Osteoblast (primary cell): ENCODE results near the gene GANC. TPM values are rescaled to one million over a fixed set of nuclear protein-coding genes. Genes with fewer than 3 reads are reported as not detected.

Experiments
- DNase-seq: peaks from one replicate; pipeline ENCODE4 v3.0.0; 2011; ENCODE audit warnings: low spot score, mixed read lengths; ENCODE audit not compliant: insufficient read length; ENCODE audit errors: missing footprints
- H2AFZ ChIP-seq: 2 replicates; pipeline ENCODE4 v1.6.0; 2011; ENCODE audit warnings: mild to moderate bottlenecking, low read length
- H3K27ac ChIP-seq: 2 replicates; pipeline ENCODE4 v1.5.1; 2011; ENCODE audit warnings: mild to moderate bottlenecking, low read depth, low read length, moderate library complexity
- H3K27me3 ChIP-seq: 2 replicates; pipeline ENCODE4 v1.6.0; 2012; ENCODE audit warnings: mild to moderate bottlenecking, control low read depth, inconsistent platforms, low read length, moderate library complexity; ENCODE audit not compliant: insufficient read depth
- H3K36me3 ChIP-seq: 2 replicates; pipeline ENCODE4 v1.5.1; 2011; ENCODE audit warnings: mild to moderate bottlenecking, low read length, control low read depth, moderate library complexity; ENCODE audit not compliant: insufficient read depth
- H3K4me1 ChIP-seq: 2 replicates; pipeline ENCODE4 v1.5.1; 2011; ENCODE audit warnings: mild to moderate bottlenecking, low read length, control low read depth, moderate library complexity; ENCODE audit not compliant: insufficient read depth
- H3K4me2 ChIP-seq: 2 replicates; pipeline ENCODE4 v1.6.0; 2011; ENCODE audit warnings: mild to moderate bottlenecking, low read length; ENCODE audit not compliant: insufficient read depth
- H3K4me3 ChIP-seq: fragments of 200-600 bp; sonication (generic); 3 replicates; pipeline ENCODE4 v1.5.1; 2012; ENCODE audit warnings: mild to moderate bottlenecking, low read length, inconsistent platforms; ENCODE audit not compliant: insufficient read depth
- H3K79me2 ChIP-seq: 2 replicates; pipeline ENCODE4 v1.6.0; 2012; ENCODE audit warnings: mild to moderate bottlenecking, low read length, control low read depth, inconsistent platforms; ENCODE audit not compliant: insufficient read depth
- H3K9me3 ChIP-seq: 2 replicates; pipeline ENCODE4 v1.5.1; 2011; ENCODE audit warnings: low read depth, low read length, control low read depth
- H4K20me1 ChIP-seq: 2 replicates; pipeline ENCODE4 v1.6.0; 2012; ENCODE audit warnings: mild to moderate bottlenecking, low read length, control low read depth; ENCODE audit not compliant: insufficient read depth
- CTCF ChIP-seq: IDR thresholded peaks from 2 replicates; pipeline ENCODE4 v1.5.1; 2011; ENCODE audit warnings: mild to moderate bottlenecking, low read depth, low read length, moderate library complexity; ENCODE audit errors: extremely low read depth
- total RNA-seq: library from RNA; depleted of rRNA; stranded (reverse); fragments of >200 nt; gene quantifications from 2 replicates; pipeline ENCODE4 v1.2.3, GENCODE V29; 2012

Gene GANC
- total RNA-seq, 1 donor: 21.0 TPM

DNA sequence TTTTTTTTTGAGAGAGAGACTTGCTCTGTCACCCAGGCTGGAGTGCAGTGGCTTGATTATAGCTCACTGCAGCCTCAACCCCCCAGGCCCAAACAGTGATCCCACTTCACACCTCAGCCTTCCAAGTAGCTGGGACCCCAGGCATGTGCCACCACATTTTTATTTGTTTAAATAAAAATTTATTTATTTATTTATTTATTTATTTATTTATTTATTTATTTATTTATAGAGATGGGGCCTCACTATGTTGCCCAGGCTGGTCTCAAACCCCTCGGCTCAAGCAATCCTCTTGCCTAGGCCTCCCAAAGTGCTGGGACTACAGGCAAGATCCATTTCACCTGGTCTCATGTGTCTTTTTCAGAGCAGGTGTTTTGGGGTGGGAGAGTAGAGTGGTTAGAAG lies 101.8 kb downstream of the GANC start:
- Histone ChIP-seq H3K27ac (no peak overlapping the region), H3K27me3 (no peaks in the 10 kb centered on the region), H3K9me3 (no peaks in the 10 kb centered on the region), H3K4me3 (no peak overlapping the region), H3K36me3 (no peaks in the 10 kb centered on the region), H3K4me2 (no peak overlapping the region), H3K79me2 (no peaks in the 10 kb centered on the region), H2AFZ (no peak overlapping the region), H4K20me1 (no peaks in the 10 kb centered on the region), H3K4me1 (no peaks in the 10 kb centered on the region)
- DNase-seq: no peak
- TF ChIP-seq CTCF: no peak

GRCh38 chr15:42375252-42375651 lies 102.3 kb downstream of the GANC start:
- no peaks in the 10 kb centered on the region for H3K27me3 ChIP-seq
- no peak overlapping the region for H2AFZ ChIP-seq
- DNase-seq: no peak
- TF ChIP-seq CTCF: no peak
- H4K20me1 ChIP-seq: no peaks in the 10 kb centered on the region
- H3K9me3 ChIP-seq: no peaks in the 10 kb centered on the region
- H3K4me3 ChIP-seq: no peak overlapping the region
- no peaks in the 10 kb centered on the region for H3K36me3 ChIP-seq
- H3K4me1 ChIP-seq: no peaks in the 10 kb centered on the region
- no peak overlapping the region for H3K27ac ChIP-seq
- H3K4me2 ChIP-seq: no peak overlapping the region
- no peaks in the 10 kb centered on the region for H3K79me2 ChIP-seq

- TF ChIP-seq CTCF: no peak
- DNase-seq: no peak
- H3K36me3 ChIP-seq: no peaks in the 10 kb centered on the region
- H3K79me2 ChIP-seq: no peaks in the 10 kb centered on the region
- H3K4me2 ChIP-seq: no peak overlapping the region
- no peaks in the 10 kb centered on the region for H4K20me1 ChIP-seq
- no peak overlapping the region for H3K27ac ChIP-seq
- no peaks in the 10 kb centered on the region for H3K27me3 ChIP-seq
- no peak overlapping the region for H3K4me3 ChIP-seq
- no peaks in the 10 kb centered on the region for H3K4me1 ChIP-seq
- H2AFZ ChIP-seq: no peak overlapping the region
- no peaks in the 10 kb centered on the region for H3K9me3 ChIP-seq
These were observed 102.9 kb downstream of the GANC start for GRCh38 chr15:42375941-42376340.

DNA sequence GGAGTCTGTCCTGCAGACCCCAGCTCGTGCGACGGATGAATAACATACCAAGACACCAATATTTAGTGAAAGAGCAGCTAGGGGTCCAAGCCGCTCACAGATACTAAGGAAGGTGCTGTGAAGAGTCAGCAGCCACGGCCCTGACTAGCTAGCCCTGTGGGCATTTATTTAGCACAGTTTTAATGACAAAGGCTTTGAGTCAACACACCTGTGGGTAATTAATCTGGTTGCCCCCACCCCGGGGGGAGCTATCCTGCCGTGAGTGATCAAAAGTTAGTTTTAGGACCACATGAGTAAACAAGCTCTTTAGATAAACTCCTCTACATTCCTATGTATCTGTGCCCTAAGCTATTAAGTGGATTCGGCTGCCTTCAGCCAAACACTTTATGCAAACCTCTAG lies 105.0 kb downstream of the GANC start:
- DNase-seq: no peak
- no peaks in the 10 kb centered on the region for H3K27me3 ChIP-seq
- no peak overlapping the region for H3K4me3 ChIP-seq
- no peaks in the 10 kb centered on the region for H3K36me3 ChIP-seq
- no peak overlapping the region for H3K27ac ChIP-seq
- no peaks in the 10 kb centered on the region for H3K79me2 ChIP-seq
- H2AFZ ChIP-seq: no peak overlapping the region
- H3K4me1 ChIP-seq: no peaks in the 10 kb centered on the region
- no peaks in the 10 kb centered on the region for H4K20me1 ChIP-seq
- TF ChIP-seq CTCF: no peak
- no peaks in the 10 kb centered on the region for H3K9me3 ChIP-seq
- no peak overlapping the region for H3K4me2 ChIP-seq
